OCI-LY3 (cell line): ENCODE measurements around the gene NRG3.

ENCODE experiments used
- H2AFZ ChIP-seq: fragments of 200-600, 300-600 bp; shearing (Covaris generic); 2 replicates; pipeline ENCODE4 v1.6.0; 2014; ENCODE audit warnings: antibody characterized with exemption, low read depth, low read length
- H3K27ac ChIP-seq: fragments of 200-600, 300-600 bp; sonication (generic); 2 replicates; pipeline ENCODE4 v1.5.1; 2014; ENCODE audit warnings: mild to moderate bottlenecking, low read length, moderate library complexity, mixed read lengths
- H3K27me3 ChIP-seq: fragments of 200-600, 300-600 bp; sonication (generic); 2 replicates; pipeline ENCODE4 v1.6.1; 2014; ENCODE audit warnings: low read depth, low read length, mixed read lengths
- H3K36me3 ChIP-seq: fragments of 200-600, 300-600 bp; sonication (generic); replicated peaks from 2 replicates; pipeline ENCODE3; 2014; ENCODE audit warnings: low read depth, low read length, mixed read lengths
- H3K4me1 ChIP-seq: fragments of 300-600, 200-600 bp; sonication (generic); 2 replicates; pipeline ENCODE4 v1.6.1; 2014; ENCODE audit warnings: low read length, mixed read lengths
- H3K4me2 ChIP-seq: fragments of 200-600, 300-600 bp; sonication (generic); 2 replicates; pipeline ENCODE4 v1.6.1; 2014; ENCODE audit warnings: low read length, mixed read lengths
- H3K4me3 ChIP-seq: fragments of 300-600, 200-600 bp; sonication (generic); 2 replicates; pipeline ENCODE4 v1.5.1; 2014; ENCODE audit warnings: antibody characterized with exemption, mild to moderate bottlenecking, low read length, moderate library complexity
- H3K79me2 ChIP-seq: fragments of 300-600, 200-600 bp; shearing (Covaris generic); 2 replicates; pipeline ENCODE4 v1.6.1; 2014; ENCODE audit warnings: mild to moderate bottlenecking, low read length, mixed read lengths
- H3K9ac ChIP-seq: fragments of 300-600, 200-600 bp; shearing (Covaris generic); 2 replicates; pipeline ENCODE4 v1.6.0; 2014; ENCODE audit warnings: mild to moderate bottlenecking, low read length, moderate library complexity
- H3K9me3 ChIP-seq: fragments of 200-600, 300-600 bp; shearing (Covaris generic); 2 replicates; pipeline ENCODE4 v1.6.1; 2014; ENCODE audit warnings: low read length, mixed read lengths; ENCODE audit not compliant: insufficient read depth
- H4K20me1 ChIP-seq: fragments of 200-600, 300-600 bp; sonication (generic); 2 replicates; pipeline ENCODE4 v1.6.1; 2016; ENCODE audit warnings: low read length, mixed read lengths; ENCODE audit not compliant: insufficient read depth
- CTCF ChIP-seq: fragments of 200-600, 300-600 bp; sonication (generic); IDR thresholded peaks from 2 replicates; pipeline ENCODE4 v1.5.1; 2014; ENCODE audit warnings: antibody characterized with exemption, low read length, low read depth
- EZH2phosphoT487 ChIP-seq: fragments of 200-600 bp; shearing (Covaris generic); IDR thresholded peaks from 2 replicates; pipeline ENCODE4 v1.6.1; 2018; ENCODE audit warnings: antibody characterized with exemption, mixed run types, low read depth

NRG3 gene

GRCh38 chr10:83007510-83007909 is 1132.5 kb downstream of the NRG3 start:
- Histone ChIP-seq H3K4me1 (no peaks in the 10 kb centered on the region), H3K4me2 (no peak overlapping the region), H3K9ac (no peak overlapping the region), H2AFZ (no peak overlapping the region), H3K4me3 (no peak overlapping the region), H3K79me2 (no peaks in the 10 kb centered on the region), H3K27ac (no peak overlapping the region), H3K27me3 (no peaks in the 10 kb centered on the region), H3K36me3 (no peaks in the 10 kb centered on the region), H4K20me1 (no peaks in the 10 kb centered on the region), H3K9me3 (no peaks in the 10 kb centered on the region)
- no peak for TF ChIP-seq CTCF
- TF ChIP-seq EZH2phosphoT487: no peak

- Histone ChIP-seq H3K4me1 (no peaks in the 10 kb centered on the region), H3K9ac (no peak overlapping the region), H3K4me3 (no peak overlapping the region), H3K4me2 (no peak overlapping the region), H2AFZ (no peak overlapping the region), H3K36me3 (no peaks in the 10 kb centered on the region), H4K20me1 (no peaks in the 10 kb centered on the region), H3K27me3 (no peaks in the 10 kb centered on the region), H3K79me2 (no peaks in the 10 kb centered on the region), H3K9me3 (no peaks in the 10 kb centered on the region), H3K27ac (no peak overlapping the region)
- TF ChIP-seq EZH2phosphoT487 (no peak), CTCF (no peak)
These were observed 1137.9 kb downstream of the NRG3 start for GRCh38 chr10:83012866-83013265.

- Histone ChIP-seq H3K4me3 (no peak overlapping the region), H3K9me3 (no peaks in the 10 kb centered on the region), H3K27ac (no peak overlapping the region), H3K27me3 (no peaks in the 10 kb centered on the region), H4K20me1 (no peaks in the 10 kb centered on the region), H3K9ac (no peak overlapping the region), H3K4me2 (no peak overlapping the region), H3K79me2 (no peaks in the 10 kb centered on the region), H2AFZ (no peak overlapping the region), H3K36me3 (no peaks in the 10 kb centered on the region), H3K4me1 (no peaks in the 10 kb centered on the region)
- TF ChIP-seq EZH2phosphoT487: no peak
- no peak for TF ChIP-seq CTCF
These were observed 1142.3 kb downstream of the NRG3 start for GRCh38 chr10:83017076-83017867.

GRCh38 chr10:83023662-83024061 is 1148.7 kb downstream of the NRG3 start:
- TF ChIP-seq CTCF: no peak
- TF ChIP-seq EZH2phosphoT487: no peak
- Histone ChIP-seq H2AFZ (no peak overlapping the region), H3K4me3 (no peak overlapping the region), H3K9me3 (no peaks in the 10 kb centered on the region), H4K20me1 (no peaks in the 10 kb centered on the region), H3K27me3 (no peaks in the 10 kb centered on the region), H3K36me3 (no peaks in the 10 kb centered on the region), H3K9ac (no peak overlapping the region), H3K4me1 (no peaks in the 10 kb centered on the region), H3K79me2 (no peaks in the 10 kb centered on the region), H3K4me2 (no peak overlapping the region), H3K27ac (no peak overlapping the region)
